ENCODE results near the gene TMUB1.

Gene TMUB1

GRCh38 chr7:151119055-151119415 lies 35.7 kb upstream of the TMUB1 start:
- TF ChIP-seq, protein P1, sequence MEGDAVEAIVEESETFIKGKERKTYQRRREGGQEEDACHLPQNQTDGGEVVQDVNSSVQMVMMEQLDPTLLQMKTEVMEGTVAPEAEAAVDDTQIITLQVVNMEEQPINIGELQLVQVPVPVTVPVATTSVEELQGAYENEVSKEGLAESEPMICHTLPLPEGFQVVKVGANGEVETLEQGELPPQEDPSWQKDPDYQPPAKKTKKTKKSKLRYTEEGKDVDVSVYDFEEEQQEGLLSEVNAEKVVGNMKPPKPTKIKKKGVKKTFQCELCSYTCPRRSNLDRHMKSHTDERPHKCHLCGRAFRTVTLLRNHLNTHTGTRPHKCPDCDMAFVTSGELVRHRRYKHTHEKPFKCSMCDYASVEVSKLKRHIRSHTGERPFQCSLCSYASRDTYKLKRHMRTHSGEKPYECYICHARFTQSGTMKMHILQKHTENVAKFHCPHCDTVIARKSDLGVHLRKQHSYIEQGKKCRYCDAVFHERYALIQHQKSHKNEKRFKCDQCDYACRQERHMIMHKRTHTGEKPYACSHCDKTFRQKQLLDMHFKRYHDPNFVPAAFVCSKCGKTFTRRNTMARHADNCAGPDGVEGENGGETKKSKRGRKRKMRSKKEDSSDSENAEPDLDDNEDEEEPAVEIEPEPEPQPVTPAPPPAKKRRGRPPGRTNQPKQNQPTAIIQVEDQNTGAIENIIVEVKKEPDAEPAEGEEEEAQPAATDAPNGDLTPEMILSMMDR (IDR thresholded peaks at IDR 0.05; ENCODE audit: insufficient read depth, low read length, missing control alignments): no peak
- POLR2A ChIA-PET: no interaction called here
- no peak overlapping the region for H3K4me3 ChIP-seq (ENCODE audit: low read depth, low read length)
- no peak for DNase-seq (ENCODE audit: low read depth, low spot score)
- CTCF ChIA-PET: interaction anchor here (1.0 to 2.0 kb wide), 4 partner anchors 9 to 29 kb away, joined by 3 to 14 read pairs (median 4); no protein-coding TSS in a partner anchor

DNA sequence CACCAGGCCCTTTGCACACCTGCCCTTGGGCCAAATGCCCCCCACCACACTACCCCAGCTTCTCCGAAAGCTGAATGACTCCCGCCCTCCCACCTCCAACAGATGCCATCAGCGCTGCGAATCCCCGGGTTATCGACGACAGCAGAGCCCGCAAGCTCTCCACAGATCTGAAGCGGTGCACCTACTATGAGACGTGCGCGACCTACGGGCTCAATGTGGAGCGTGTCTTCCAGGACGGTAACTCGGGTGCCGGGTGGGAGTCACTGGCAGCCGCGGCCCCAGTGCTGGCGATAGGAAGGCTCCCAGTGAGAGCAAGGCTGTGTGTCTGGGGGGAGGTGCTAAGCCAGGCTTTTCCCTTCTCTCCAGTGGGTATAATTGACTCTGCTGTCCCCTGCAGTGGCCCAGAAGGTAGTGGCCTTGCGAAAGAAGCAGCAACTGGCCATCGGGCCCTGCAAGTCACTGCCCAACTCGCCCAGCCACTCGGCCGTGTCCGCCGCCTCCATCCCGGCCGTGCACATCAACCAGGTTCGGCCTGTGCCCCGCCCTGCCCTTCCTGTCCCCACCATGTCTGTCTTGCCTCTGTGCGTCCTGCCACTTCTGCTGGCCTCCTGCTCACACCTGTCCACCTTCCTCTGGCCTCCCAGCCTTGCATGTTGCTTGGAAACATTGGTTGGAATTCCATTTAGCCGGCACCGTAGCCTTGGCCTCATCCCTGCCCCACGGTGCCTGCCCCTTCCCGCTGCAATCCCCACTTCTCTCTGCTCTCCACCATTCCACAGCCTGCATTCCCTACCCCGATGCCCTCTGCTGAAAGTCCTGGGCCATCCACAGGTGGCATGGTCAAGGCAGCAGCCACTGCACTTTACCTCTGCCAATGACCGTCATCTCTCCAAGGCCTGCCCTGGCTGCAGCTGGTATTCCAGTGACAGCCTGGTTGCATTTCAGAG lies 35.1 kb upstream of the TMUB1 start:
- POLR2A ChIA-PET: no interaction called here

DNA sequence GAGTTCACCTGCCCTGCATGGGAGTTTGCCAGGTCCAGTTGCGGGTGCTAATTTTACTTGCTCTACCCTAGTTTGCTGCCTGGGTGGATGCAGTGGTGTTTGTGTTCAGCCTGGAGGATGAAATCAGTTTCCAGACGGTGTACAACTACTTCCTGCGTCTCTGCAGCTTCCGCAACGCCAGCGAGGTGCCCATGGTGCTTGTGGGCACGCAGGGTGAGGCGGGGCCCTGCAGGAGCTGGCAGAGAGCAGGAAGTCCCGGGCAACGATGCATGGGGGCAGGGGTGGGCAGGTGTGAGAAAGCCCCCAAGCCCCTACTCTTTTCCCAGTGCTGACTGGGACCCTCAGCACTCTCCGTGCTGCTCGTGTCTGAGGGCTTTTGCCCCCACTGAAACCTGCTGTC lies 34.3 kb upstream of the TMUB1 start:
- DNase-seq (ENCODE audit: low read depth, low spot score): no peak
- ChIA-PET CTCF (interaction anchor here (0.6 to 16.7 kb wide), 7 partner anchors 8 to 156 kb away, joined by 3 to 347 read pairs (median 3); partner anchors contain the start of genes AGAP3, ATG9B, FASTK and TMUB1), POLR2A (no interaction called here)
- TF ChIP-seq, protein P1 (IDR thresholded peaks at IDR 0.05; ENCODE audit: insufficient read depth, low read length, missing control alignments): no peak
- no peak overlapping the region for H3K4me3 ChIP-seq (ENCODE audit: low read depth, low read length)

More for the DNA sequence above, 35.1 kb upstream of the TMUB1 start:
- no peak overlapping the region for H3K4me3 ChIP-seq (ENCODE audit: low read depth, low read length)
- TF ChIP-seq, protein P1 (IDR thresholded peaks at IDR 0.05; ENCODE audit: insufficient read depth, low read length, missing control alignments): no peak
- CTCF ChIA-PET: interaction anchor here (0.8 to 16.7 kb wide), 6 partner anchors 9 to 157 kb away, joined by 3 to 347 read pairs (median 3); partner anchors contain the start of genes AGAP3, FASTK and TMUB1
- no peak for DNase-seq (ENCODE audit: low read depth, low spot score)

GRCh38 chr7:151116603-151117440 lies 33.5 kb upstream of the TMUB1 start:
- ChIA-PET POLR2A (no interaction called here), CTCF (interaction anchor here (0.6 to 16.7 kb wide), 9 partner anchors 7 to 155 kb away, joined by 3 to 347 read pairs (median 3); partner anchors contain the start of genes AGAP3, ATG9B, FASTK and TMUB1)
- no peak for DNase-seq (ENCODE audit: low read depth, low spot score)
- H3K4me3 ChIP-seq (ENCODE audit: low read depth, low read length): no peak overlapping the region
- TF ChIP-seq, protein P1 (IDR thresholded peaks at IDR 0.05; ENCODE audit: insufficient read depth, low read length, missing control alignments): no peak

DNA sequence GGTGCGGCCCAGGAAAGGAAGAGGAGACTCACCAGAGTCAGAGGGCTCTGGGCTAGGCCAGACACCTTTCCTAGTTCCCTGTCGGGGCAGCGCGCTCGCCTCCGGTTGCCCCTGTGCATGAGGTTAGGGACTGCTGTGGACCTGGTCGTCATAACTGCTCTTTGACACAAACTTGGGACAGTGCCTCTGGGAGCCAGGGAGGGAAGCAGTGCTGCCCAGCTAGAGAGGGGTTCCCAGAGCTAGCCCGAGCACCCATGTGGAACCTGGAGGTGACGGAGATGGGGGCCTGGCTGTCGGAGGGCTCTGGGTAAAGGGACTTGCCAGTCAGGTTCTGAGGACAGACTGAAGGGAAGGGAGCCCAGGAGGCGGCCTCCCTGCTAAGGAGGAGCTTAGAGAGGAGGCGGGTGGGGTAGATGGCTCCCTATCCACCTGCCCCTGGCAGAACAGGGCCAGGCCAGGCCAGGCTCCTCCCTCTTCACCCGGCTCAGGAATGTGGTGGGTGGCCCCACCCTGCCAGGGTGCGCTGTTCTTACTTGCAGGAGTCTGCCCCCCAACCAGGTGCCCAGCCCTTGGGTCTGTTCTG lies 32.6 kb upstream of the TMUB1 start:
- H3K4me3 ChIP-seq (ENCODE audit: low read depth, low read length): peak overlapping the region; percentile 8; the same call in 1 of the 2 replicates
- no peak for DNase-seq (ENCODE audit: low read depth, low spot score)
- POLR2A ChIA-PET: no interaction called here
- CTCF ChIA-PET: interaction anchor here (0.7 to 16.7 kb wide), 9 partner anchors 8 to 218 kb away, joined by 3 to 347 read pairs (median 4); partner anchors contain the start of genes AGAP3, ATG9B, FASTK and TMUB1
- TF ChIP-seq, protein P1 (IDR thresholded peaks at IDR 0.05; ENCODE audit: insufficient read depth, low read length, missing control alignments): no peak

Measured in AG04449 (cell line).